ENCODE measurements around the gene ARID1A.

- TF ChIP-seq GATA3 (IDR thresholded peaks at IDR 0.05; ENCODE audit: low read depth, low read length) (no peak), GATA2 (IDR thresholded peaks at IDR 0.05; ENCODE audit: low read depth, low read length) (no peak)
These were observed 9.0 kb upstream of the ARID1A start for GRCh38 chr1:26686795-26687194.
